Measurements from ENCODE around the gene THAP10. TPM values are rescaled to one million over a fixed set of nuclear protein-coding genes. Genes with fewer than 3 reads are reported as not detected.

The THAP10 gene
- total RNA-seq, 3 donors from 2014 or later (not counting 1 experiment from before 2014, with no cell fraction given) = not detected

GRCh38 chr15:70917955-70918354, 25.7 kb upstream of the THAP10 start:
- Histone ChIP-seq H3K36me3 (ENCODE audit: control insufficient read depth, insufficient read depth, low read length) (no peaks in the 10 kb centered on the region), H3K27me3 (ENCODE audit: control insufficient read depth, insufficient read depth, low read length) (no peaks in the 10 kb centered on the region), H3K9me3 (ENCODE audit: control insufficient read depth, insufficient read depth, low read length) (peaks cover 4% of the 10 kb centered on the region), H3K4me1 (ENCODE audit: control insufficient read depth, insufficient read depth, low read length) (no peaks in the 10 kb centered on the region), H3K4me3 (ENCODE audit: low read length) (no peak overlapping the region), H3K27ac (ENCODE audit: low read length) (no peak overlapping the region)
- H3K4me1 Mint-ChIP-seq = no peaks in the 10 kb centered on the region
- WGBS (ENCODE audit: insufficient coverage) = 94% methylated on average over 6 of the region's 6 CpGs
- DNase-seq (no peak), ATAC-seq (no peak)
- H3K27ac Mint-ChIP-seq = no peak overlapping the region
- H3K27me3 Mint-ChIP-seq (ENCODE audit: low read depth in 2 of 2) = peaks cover 12 to 41% of the 10 kb centered on the region in 2 donors
- H3K36me3 Mint-ChIP-seq = no peaks in the 10 kb centered on the region
- H3K4me3 Mint-ChIP-seq = no peak overlapping the region
- TF ChIP-seq, protein P1, sequence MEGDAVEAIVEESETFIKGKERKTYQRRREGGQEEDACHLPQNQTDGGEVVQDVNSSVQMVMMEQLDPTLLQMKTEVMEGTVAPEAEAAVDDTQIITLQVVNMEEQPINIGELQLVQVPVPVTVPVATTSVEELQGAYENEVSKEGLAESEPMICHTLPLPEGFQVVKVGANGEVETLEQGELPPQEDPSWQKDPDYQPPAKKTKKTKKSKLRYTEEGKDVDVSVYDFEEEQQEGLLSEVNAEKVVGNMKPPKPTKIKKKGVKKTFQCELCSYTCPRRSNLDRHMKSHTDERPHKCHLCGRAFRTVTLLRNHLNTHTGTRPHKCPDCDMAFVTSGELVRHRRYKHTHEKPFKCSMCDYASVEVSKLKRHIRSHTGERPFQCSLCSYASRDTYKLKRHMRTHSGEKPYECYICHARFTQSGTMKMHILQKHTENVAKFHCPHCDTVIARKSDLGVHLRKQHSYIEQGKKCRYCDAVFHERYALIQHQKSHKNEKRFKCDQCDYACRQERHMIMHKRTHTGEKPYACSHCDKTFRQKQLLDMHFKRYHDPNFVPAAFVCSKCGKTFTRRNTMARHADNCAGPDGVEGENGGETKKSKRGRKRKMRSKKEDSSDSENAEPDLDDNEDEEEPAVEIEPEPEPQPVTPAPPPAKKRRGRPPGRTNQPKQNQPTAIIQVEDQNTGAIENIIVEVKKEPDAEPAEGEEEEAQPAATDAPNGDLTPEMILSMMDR (IDR thresholded peaks at IDR 0.05) = no peak
- H3K9me3 Mint-ChIP-seq = peaks cover 0 to 5% of the 10 kb centered on the region in 2 donors
- intact Hi-C loops (cut with micrococcal nuclease) = no loop called here

DNA sequence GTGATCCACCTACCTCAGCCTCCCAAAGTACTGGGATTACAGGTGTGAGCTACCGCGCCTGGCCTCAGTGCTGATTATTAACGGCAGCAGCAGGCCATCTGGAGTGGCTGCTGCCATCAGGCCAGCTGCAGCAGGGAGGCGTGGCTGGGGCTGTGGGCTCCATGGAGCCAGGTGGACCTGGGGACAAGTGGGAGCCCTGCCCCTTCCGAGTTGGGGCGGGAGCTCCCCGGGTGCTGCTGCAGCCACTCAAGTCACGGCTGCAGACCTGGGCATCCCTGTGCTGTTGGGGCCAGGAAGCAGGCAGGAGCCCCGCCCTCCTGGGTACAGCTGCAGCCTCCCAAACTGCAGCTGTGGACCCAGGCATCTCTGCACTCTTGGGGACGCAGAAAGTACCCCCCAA, 24.3 kb upstream of the THAP10 start:
- peaks cover 4% of the 10 kb centered on the region for H3K9me3 ChIP-seq (ENCODE audit: control insufficient read depth, insufficient read depth, low read length)
- intact Hi-C loops (cut with micrococcal nuclease) = no loop called here
- Mint-ChIP-seq H3K36me3 (no peaks in the 10 kb centered on the region), H3K4me1 (no peaks in the 10 kb centered on the region), H3K27me3 (ENCODE audit: low read depth in 2 of 2) (peaks cover 9 to 32% of the 10 kb centered on the region in 2 donors), H3K27ac (no peak overlapping the region), H3K9me3 (no peaks in the 10 kb centered on the region), H3K4me3 (no peak overlapping the region)
- DNase-seq (no peak), ATAC-seq (no peak)
- no peaks in the 10 kb centered on the region for H3K27me3 ChIP-seq (ENCODE audit: control insufficient read depth, insufficient read depth, low read length)
- no peak overlapping the region for H3K4me3 ChIP-seq (ENCODE audit: low read length)
- no peaks in the 10 kb centered on the region for H3K4me1 ChIP-seq (ENCODE audit: control insufficient read depth, insufficient read depth, low read length)
- TF ChIP-seq, protein P1 (IDR thresholded peaks at IDR 0.05) = no peak
- H3K36me3 ChIP-seq (ENCODE audit: control insufficient read depth, insufficient read depth, low read length) = no peaks in the 10 kb centered on the region
- no peak overlapping the region for H3K27ac ChIP-seq (ENCODE audit: low read length)
- 90% methylated on average over 10 of the region's 10 CpGs for WGBS (ENCODE audit: insufficient coverage)

DNA sequence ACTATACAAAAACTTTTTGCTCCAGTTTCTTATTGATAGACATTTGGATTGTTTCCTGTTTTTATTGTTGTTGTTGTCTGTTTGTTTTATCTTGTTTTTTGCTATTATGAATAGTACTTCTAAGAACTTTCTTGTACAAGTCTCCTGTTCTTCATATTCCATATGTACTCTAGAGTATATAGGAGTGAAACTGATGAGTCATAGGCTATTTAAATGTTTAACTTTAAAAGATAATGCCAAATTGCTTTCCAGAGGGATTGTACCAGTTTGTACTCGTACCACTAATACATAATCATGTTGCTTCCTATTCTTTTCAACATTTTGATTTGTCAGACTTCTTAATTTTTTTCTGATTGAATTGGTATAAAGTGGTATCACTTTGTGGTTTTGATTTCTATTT, 20.0 kb upstream of the THAP10 start:
- Mint-ChIP-seq H3K9me3 (peaks cover 2 to 5% of the 10 kb centered on the region in 2 donors), H3K36me3 (peaks cover 7% of the 10 kb centered on the region), H3K27ac (no peak overlapping the region), H3K27me3 (ENCODE audit: low read depth in 2 of 2) (peaks cover 9 to 15% of the 10 kb centered on the region in 2 donors), H3K4me1 (no peaks in the 10 kb centered on the region), H3K4me3 (no peak overlapping the region)
- Histone ChIP-seq H3K9me3 (ENCODE audit: control insufficient read depth, insufficient read depth, low read length) (peaks cover 12% of the 10 kb centered on the region), H3K27me3 (ENCODE audit: control insufficient read depth, insufficient read depth, low read length) (no peaks in the 10 kb centered on the region), H3K36me3 (ENCODE audit: control insufficient read depth, insufficient read depth, low read length) (no peaks in the 10 kb centered on the region), H3K4me1 (ENCODE audit: control insufficient read depth, insufficient read depth, low read length) (no peaks in the 10 kb centered on the region), H3K4me3 (ENCODE audit: low read length) (no peak overlapping the region), H3K27ac (ENCODE audit: low read length) (no peak overlapping the region)
- DNase-seq (no peak), ATAC-seq (no peak)
- no CpG with 5 or more reads among the region's 1 CpG for WGBS (ENCODE audit: insufficient coverage)
- intact Hi-C loops (cut with micrococcal nuclease) = no loop called here
- TF ChIP-seq, protein P1 (IDR thresholded peaks at IDR 0.05) = no peak

- WGBS (ENCODE audit: insufficient coverage) = 88% methylated on average over 1 of the region's 1 CpG
These were observed 18.7 kb upstream of the THAP10 start for GRCh38 chr15:70910958-70911357.

More at GRCh38 chr15:70910958-70911357, 18.7 kb upstream of the THAP10 start:
- Histone ChIP-seq H3K4me1 (ENCODE audit: control insufficient read depth, insufficient read depth, low read length) (no peaks in the 10 kb centered on the region), H3K27ac (ENCODE audit: low read length) (no peak overlapping the region), H3K9me3 (ENCODE audit: control insufficient read depth, insufficient read depth, low read length) (peaks cover 12% of the 10 kb centered on the region), H3K27me3 (ENCODE audit: control insufficient read depth, insufficient read depth, low read length) (no peaks in the 10 kb centered on the region), H3K4me3 (ENCODE audit: low read length) (no peak overlapping the region), H3K36me3 (ENCODE audit: control insufficient read depth, insufficient read depth, low read length) (no peaks in the 10 kb centered on the region)
- intact Hi-C loops (cut with micrococcal nuclease) = no loop called here
- Mint-ChIP-seq H3K4me1 (no peaks in the 10 kb centered on the region), H3K36me3 (peaks cover 14% of the 10 kb centered on the region), H3K27me3 (ENCODE audit: low read depth in 2 of 2) (peaks cover 9 to 22% of the 10 kb centered on the region in 2 donors), H3K27ac (no peak overlapping the region), H3K9me3 (peaks cover 2 to 5% of the 10 kb centered on the region in 2 donors), H3K4me3 (no peak overlapping the region)
- TF ChIP-seq, protein P1 (IDR thresholded peaks at IDR 0.05) = no peak
- no peak for DNase-seq
- ATAC-seq = no peak
